ENCODE measurements around the gene SLC22A5. TPM values are rescaled to one million over a fixed set of nuclear protein-coding genes. Genes with fewer than 3 reads are reported as not detected.

Gene SLC22A5
- total and polyA plus RNA-seq, 11 donors, result 7.5 to 50.1 (median 13.5) TPM

DNA sequence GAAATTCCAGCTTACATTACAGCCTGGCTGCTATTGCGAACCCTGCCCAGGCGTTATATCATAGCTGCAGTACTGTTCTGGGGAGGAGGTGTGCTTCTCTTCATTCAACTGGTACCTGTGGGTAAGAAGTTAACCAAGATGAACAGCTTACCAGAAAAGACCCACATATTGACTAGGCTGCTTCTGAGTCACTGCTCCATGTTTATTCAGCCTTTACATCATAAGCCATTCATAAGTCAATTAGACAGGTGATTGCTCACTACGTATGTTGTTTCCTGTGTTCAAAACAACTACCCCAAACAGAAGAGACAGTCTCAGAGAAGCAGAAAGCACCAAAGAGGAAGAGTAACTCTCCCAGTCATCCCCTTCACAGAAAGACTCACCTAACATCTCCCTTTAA, 34.7 kb upstream of the SLC22A5 start:
- H3K9me3 ChIP-seq, result no peaks in the 10 kb centered on the region
- DNase-seq (no peak), ATAC-seq (no peak)
- no peak overlapping the region for H3K4me3 ChIP-seq
- no peaks in the 10 kb centered on the region for H3K27me3 ChIP-seq
- H3K27ac ChIP-seq, result no peak overlapping the region
- H3K36me3 ChIP-seq, result peaks cover 0 to 55% (median 35%) of the 10 kb centered on the region in 9 donors
- intact Hi-C loops (cut with DNase I), result no loop called here
- TF ChIP-seq, protein P1, sequence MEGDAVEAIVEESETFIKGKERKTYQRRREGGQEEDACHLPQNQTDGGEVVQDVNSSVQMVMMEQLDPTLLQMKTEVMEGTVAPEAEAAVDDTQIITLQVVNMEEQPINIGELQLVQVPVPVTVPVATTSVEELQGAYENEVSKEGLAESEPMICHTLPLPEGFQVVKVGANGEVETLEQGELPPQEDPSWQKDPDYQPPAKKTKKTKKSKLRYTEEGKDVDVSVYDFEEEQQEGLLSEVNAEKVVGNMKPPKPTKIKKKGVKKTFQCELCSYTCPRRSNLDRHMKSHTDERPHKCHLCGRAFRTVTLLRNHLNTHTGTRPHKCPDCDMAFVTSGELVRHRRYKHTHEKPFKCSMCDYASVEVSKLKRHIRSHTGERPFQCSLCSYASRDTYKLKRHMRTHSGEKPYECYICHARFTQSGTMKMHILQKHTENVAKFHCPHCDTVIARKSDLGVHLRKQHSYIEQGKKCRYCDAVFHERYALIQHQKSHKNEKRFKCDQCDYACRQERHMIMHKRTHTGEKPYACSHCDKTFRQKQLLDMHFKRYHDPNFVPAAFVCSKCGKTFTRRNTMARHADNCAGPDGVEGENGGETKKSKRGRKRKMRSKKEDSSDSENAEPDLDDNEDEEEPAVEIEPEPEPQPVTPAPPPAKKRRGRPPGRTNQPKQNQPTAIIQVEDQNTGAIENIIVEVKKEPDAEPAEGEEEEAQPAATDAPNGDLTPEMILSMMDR (IDR thresholded peaks at IDR 0.05), result no peak
- TF ChIP-seq POLR2A (IDR thresholded peaks at IDR 0.05), result no peak
- H3K4me1 ChIP-seq, result no peaks in the 10 kb centered on the region
- WGBS, 4 donors, result 88 to 90% (median 89%) methylated on average over 3 of the region's 3 CpGs

DNA sequence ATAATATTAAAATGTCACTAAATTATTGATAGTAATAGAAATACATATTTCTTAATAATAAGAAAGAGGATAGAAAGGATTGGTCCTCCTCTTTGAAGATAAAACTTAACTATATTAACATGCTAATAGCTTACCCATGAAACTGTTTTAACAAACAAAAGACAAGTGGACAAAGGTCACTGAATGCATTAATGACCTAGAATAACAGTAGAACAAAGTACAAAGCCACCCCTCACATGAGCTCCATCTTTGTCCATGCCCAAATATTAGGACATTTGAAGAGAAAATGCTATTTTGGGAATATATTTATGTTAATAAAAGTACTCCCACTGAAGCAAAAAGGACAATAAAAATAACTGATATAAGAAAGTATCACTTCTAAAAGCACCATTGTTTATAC, 34.1 kb upstream of the SLC22A5 start:
- H3K27me3 ChIP-seq, result no peaks in the 10 kb centered on the region
- H3K4me3 ChIP-seq, result no peak overlapping the region
- ATAC-seq (no peak), DNase-seq (no peak)
- no peaks in the 10 kb centered on the region for H3K9me3 ChIP-seq
- TF ChIP-seq POLR2A (IDR thresholded peaks at IDR 0.05), result no peak
- TF ChIP-seq, protein P1 (IDR thresholded peaks at IDR 0.05), result no peak
- intact Hi-C loops (cut with DNase I), result no loop called here
- H3K4me1 ChIP-seq, result no peaks in the 10 kb centered on the region
- no peak overlapping the region for H3K27ac ChIP-seq
- H3K36me3 ChIP-seq, result peaks cover 0 to 49% (median 29%) of the 10 kb centered on the region in 9 donors

DNA sequence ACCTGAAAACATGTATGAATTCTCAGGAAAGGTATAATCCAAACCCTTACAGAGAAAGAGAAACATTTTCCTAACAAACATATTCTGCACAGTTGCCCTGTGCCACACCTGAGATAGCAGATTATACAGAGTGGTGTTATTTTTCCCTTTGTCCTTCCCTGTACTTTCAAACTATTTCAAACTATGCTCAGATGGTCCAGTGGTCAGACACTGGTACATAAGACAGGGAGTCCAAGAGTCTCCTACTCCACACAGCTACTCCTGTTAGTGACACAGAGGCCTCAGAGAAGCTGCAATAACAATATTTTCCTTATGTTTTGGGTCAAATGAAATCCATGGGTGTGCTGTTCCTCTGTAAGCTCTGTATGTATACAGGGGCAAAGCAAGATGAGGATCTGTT, 30.0 kb upstream of the SLC22A5 start:
- Histone ChIP-seq H3K9me3 (no peaks in the 10 kb centered on the region), H3K27ac (no peak overlapping the region), H3K4me1 (peaks cover 0 to 12% (median 0%) of the 10 kb centered on the region in 12 donors), H3K36me3 (peaks cover 0 to 19% (median 9%) of the 10 kb centered on the region in 9 donors), H3K27me3 (no peaks in the 10 kb centered on the region), H3K4me3 (no peak overlapping the region)
- no peak for TF ChIP-seq POLR2A (IDR thresholded peaks at IDR 0.05)
- TF ChIP-seq, protein P1 (IDR thresholded peaks at IDR 0.05), result no peak
- intact Hi-C loops (cut with DNase I), result no loop called here
- no peak for ATAC-seq
- DNase-seq, result no peak

DNA sequence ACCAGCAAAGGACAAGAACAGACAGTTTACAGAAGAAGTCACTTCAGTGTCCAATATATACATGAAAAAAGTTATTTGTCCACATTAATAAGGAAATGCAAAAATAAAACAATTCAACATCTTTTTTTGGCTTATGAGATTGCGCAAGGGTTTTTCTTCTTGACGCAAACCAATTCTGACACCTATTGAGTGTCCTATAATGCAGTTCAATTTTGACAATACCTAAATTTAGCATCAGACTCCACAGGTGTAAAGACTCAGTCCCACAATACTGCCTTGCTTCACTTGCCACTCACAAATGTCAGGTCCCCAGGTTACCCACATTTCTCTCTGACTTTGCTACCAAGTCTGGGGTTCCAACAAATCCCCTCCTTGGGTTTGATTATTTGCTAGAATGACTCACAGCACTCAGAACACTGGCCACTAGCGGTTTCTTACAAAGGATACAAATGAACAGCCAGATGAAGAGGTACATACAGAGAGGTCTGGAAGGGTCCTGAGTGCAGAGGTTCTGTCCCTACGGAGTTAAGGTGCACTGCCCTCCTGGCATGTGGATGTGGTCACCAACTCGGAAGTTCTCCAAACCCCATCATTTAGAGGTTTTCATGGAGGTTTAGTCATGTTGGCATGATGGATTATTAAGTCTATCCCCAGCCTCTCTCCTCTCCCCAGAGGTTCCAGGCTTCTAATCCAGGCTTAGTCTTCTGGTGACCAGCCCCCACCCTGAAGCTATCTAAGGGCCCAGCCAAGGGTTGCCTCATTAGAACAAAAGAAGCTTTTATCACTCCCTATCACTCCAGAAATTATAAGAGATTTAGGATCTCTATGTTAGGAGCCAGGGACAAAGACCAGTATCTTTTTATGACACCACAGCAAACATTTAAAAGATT, 27.0 kb upstream of the SLC22A5 start:
- peak overlapping the region in 3 of 12 donors; percentile 8 to 65 (median 9) for H3K27ac ChIP-seq
- H3K36me3 ChIP-seq, result peaks cover 0 to 3% (median 0%) of the 10 kb centered on the region in 9 donors
- ATAC-seq (peak in 2 of 4 donors; percentile 67 to 70), DNase-seq (no peak)
- TF ChIP-seq POLR2A (IDR thresholded peaks at IDR 0.05), result no peak
- TF ChIP-seq, protein P1 (IDR thresholded peaks at IDR 0.05), result no peak
- no peaks in the 10 kb centered on the region for H3K27me3 ChIP-seq
- peaks cover 0 to 6% (median 0%) of the 10 kb centered on the region in 12 donors for H3K9me3 ChIP-seq
- no peak overlapping the region for H3K4me3 ChIP-seq
- 59 to 75% (median 63%) methylated on average over 5 of the region's 5 CpGs for WGBS, 4 donors
- peaks cover 0 to 12% (median 0%) of the 10 kb centered on the region in 12 donors for H3K4me1 ChIP-seq
- intact Hi-C loops (cut with DNase I), result no loop called here

Measured in heart left ventricle (tissue), 16 donors.